Caki2 (cell line): ENCODE measurements around the gene ATP11C. TPM values are rescaled to one million over a fixed set of nuclear protein-coding genes. Genes with fewer than 3 reads are reported as not detected.
"Not testable (repeated sequence)": the region's sequence is repeated elsewhere in the genome, so short reads cannot be mapped to it uniquely, and the experiment has no call there.

Experiments used
- DNase-seq: peaks from one replicate; pipeline ENCODE4 v3.0.0-alpha.2; 2015; ENCODE audit warnings: low read depth
- in situ Hi-C: cut with HindIII; loops from 2 replicates; pipeline ENCODE4 v1.10.0; 2016; ENCODE audit warnings: low sequenced_read_pairs, low pct_unique_long_range_greater_than_20kb, mixed read lengths
- total RNA-seq: library from RNA; depleted of rRNA; stranded (reverse); fragments of >200 nt; shearing (Covaris generic); gene quantifications from 2 replicates; pipeline ENCODE4 v1.2.3, GENCODE V29; 2014; ENCODE audit warnings: low replicate concordance

Gene ATP11C
- total RNA-seq, 1 experiment from 2014 or later = 15.1 TPM

- in situ Hi-C loops = no loop called here
- DNase-seq = no peak
These were observed 50.6 kb downstream of the ATP11C start for GRCh38 chrX:139882299-139882698.

GRCh38 chrX:139881572-139881971 is 51.3 kb downstream of the ATP11C start:
- no peak for DNase-seq
- in situ Hi-C loops = no loop called here

GRCh38 chrX:139881130-139881529 is 51.7 kb downstream of the ATP11C start:
- in situ Hi-C loops = no loop called here
- DNase-seq = no peak

GRCh38 chrX:139877710-139878414 is 55.0 kb downstream of the ATP11C start:
- no peak for DNase-seq
- in situ Hi-C loops = no loop called here

GRCh38 chrX:139875841-139876240 is 57.0 kb downstream of the ATP11C start:
- in situ Hi-C loops = no loop called here
- no peak for DNase-seq

GRCh38 chrX:139869796-139870195 is 63.1 kb downstream of the ATP11C start:
- in situ Hi-C loops = no loop called here
- DNase-seq = no peak

GRCh38 chrX:139864640-139865039 is 68.2 kb downstream of the ATP11C start:
- in situ Hi-C loops = no loop called here
- no peak for DNase-seq

- no peak for DNase-seq
- in situ Hi-C loops = no loop called here
These were observed 70.6 kb downstream of the ATP11C start for GRCh38 chrX:139862208-139862607.

- in situ Hi-C loops = not testable (repeated sequence)
- peak; percentile 12 for DNase-seq
These were observed 76.0 kb downstream of the ATP11C start for GRCh38 chrX:139856826-139857225.

- in situ Hi-C loops = no loop called here
- peak; percentile 8 for DNase-seq
These were observed 81.1 kb downstream of the ATP11C start for GRCh38 chrX:139851730-139852129.

- no peak for DNase-seq
- in situ Hi-C loops = no loop called here
These were observed 81.9 kb downstream of the ATP11C start for GRCh38 chrX:139850968-139851367.

GRCh38 chrX:139844884-139845283 is 88.0 kb downstream of the ATP11C start:
- in situ Hi-C loops = no loop called here

GRCh38 chrX:139844163-139844562 is 88.7 kb downstream of the ATP11C start:
- in situ Hi-C loops = no loop called here
- peak; percentile 61 for DNase-seq

More at GRCh38 chrX:139844884-139845283, 88.0 kb downstream of the ATP11C start:
- DNase-seq = no peak

GRCh38 chrX:139842326-139843185 is 90.3 kb downstream of the ATP11C start:
- in situ Hi-C loops = no loop called here
- no peak for DNase-seq

- in situ Hi-C loops, DNase-seq: not testable (repeated sequence)
These were observed 96.5 kb downstream of the ATP11C start for GRCh38 chrX:139836335-139836734.

- in situ Hi-C loops = no loop called here
- no peak for DNase-seq
These were observed 98.0 kb downstream of the ATP11C start for GRCh38 chrX:139834879-139835278.

GRCh38 chrX:139832718-139833309 is 100.0 kb downstream of the ATP11C start:
- DNase-seq = no peak
- in situ Hi-C loops = no loop called here

GRCh38 chrX:139831675-139832456 is 101.0 kb downstream of the ATP11C start:
- DNase-seq = no peak
- in situ Hi-C loops = no loop called here
